ENCODE measurements around the gene PITHD1.
"Not testable (repeated sequence)": the region's sequence is repeated elsewhere in the genome, so short reads cannot be mapped to it uniquely, and the experiment has no call there.

PITHD1 gene

GRCh38 chr1:23825762-23826522 is 47.7 kb downstream of the PITHD1 start:
- H3K27me3 Mint-ChIP-seq = no peaks in the 10 kb centered on the region
- peak overlapping the region; percentile 94 for H3K4me3 Mint-ChIP-seq
- peak overlapping the region; percentile 96 for H3K27ac Mint-ChIP-seq
- H3K4me1 Mint-ChIP-seq = peaks cover 16% of the 10 kb centered on the region
- H3K9me3 Mint-ChIP-seq = no peaks in the 10 kb centered on the region
- no peaks in the 10 kb centered on the region for H3K36me3 Mint-ChIP-seq

GRCh38 chr1:23826590-23826989 is 48.4 kb downstream of the PITHD1 start:
- not testable (repeated sequence) for H3K27ac Mint-ChIP-seq, H3K9me3 Mint-ChIP-seq, H3K27me3 Mint-ChIP-seq, H3K4me3 Mint-ChIP-seq, H3K36me3 Mint-ChIP-seq
- H3K4me1 Mint-ChIP-seq = peaks cover 16% of the 10 kb centered on the region

- no peaks in the 10 kb centered on the region for H3K9me3 Mint-ChIP-seq
- no peaks in the 10 kb centered on the region for H3K36me3 Mint-ChIP-seq
- H3K4me1 Mint-ChIP-seq = peaks cover 12% of the 10 kb centered on the region
- H3K4me3 Mint-ChIP-seq = no peak overlapping the region
- H3K27me3 Mint-ChIP-seq = no peaks in the 10 kb centered on the region
- H3K27ac Mint-ChIP-seq = no peak overlapping the region
These were observed 49.5 kb downstream of the PITHD1 start for GRCh38 chr1:23827717-23828116.

GRCh38 chr1:23834156-23834555 is 55.9 kb downstream of the PITHD1 start:
- not testable (repeated sequence) for H3K27ac Mint-ChIP-seq, H3K4me3 Mint-ChIP-seq, H3K36me3 Mint-ChIP-seq, H3K9me3 Mint-ChIP-seq, H3K27me3 Mint-ChIP-seq
- H3K4me1 Mint-ChIP-seq = peaks cover 14% of the 10 kb centered on the region

- peaks cover 2% of the 10 kb centered on the region for H3K27me3 Mint-ChIP-seq
These were observed 57.8 kb downstream of the PITHD1 start for GRCh38 chr1:23836037-23836436.

More at GRCh38 chr1:23836037-23836436, 57.8 kb downstream of the PITHD1 start:
- H3K27ac Mint-ChIP-seq = no peak overlapping the region
- peaks cover 14% of the 10 kb centered on the region for H3K4me1 Mint-ChIP-seq
- no peaks in the 10 kb centered on the region for H3K9me3 Mint-ChIP-seq
- H3K36me3 Mint-ChIP-seq = no peaks in the 10 kb centered on the region
- no peak overlapping the region for H3K4me3 Mint-ChIP-seq

Data from activated naive CD4-positive, alpha-beta T cell treated with anti-CD3 and anti-CD28 coated beads, Interleukin-2, amount 50 U/mL, for 24 hours (primary cell).